HEK293 (cell line): ENCODE measurements around the gene RFNG.
A peak's percentile ranks its signal among the peaks of the same experiment; 100 is the strongest.

Source experiments
- GLI4 ChIP-seq: fragments of 450-650 bp; formaldehyde crosslinking; IDR thresholded peaks from 2 replicates; pipeline ENCODE4 v1.5.1; 2016; ENCODE audit warnings: missing biosample characterization, missing genetic modification characterization
- OSR2 ChIP-seq: fragments of 450-650 bp; formaldehyde crosslinking; IDR thresholded peaks from 2 replicates; pipeline ENCODE4 v1.5.1; 2016; ENCODE audit warnings: missing biosample characterization, missing genetic modification characterization
- PBX3 ChIP-seq: sonication (generic); formaldehyde crosslinking; IDR thresholded peaks from 2 replicates; pipeline ENCODE4 v1.8.1; 2022; ENCODE audit warnings: mild to moderate bottlenecking, moderate library complexity, missing genetic modification reagents
- RBAK ChIP-seq: fragments of 450-650 bp; formaldehyde crosslinking; IDR thresholded peaks from 2 replicates; pipeline ENCODE4 v1.5.1; 2016; ENCODE audit warnings: missing biosample characterization, missing genetic modification characterization
- REPIN1 ChIP-seq: fragments of 450-650 bp; formaldehyde crosslinking; IDR thresholded peaks from 2 replicates; pipeline ENCODE4 v1.5.1; 2017; ENCODE audit warnings: missing biosample characterization, missing genetic modification characterization, low read depth
- REST ChIP-seq: fragments of 450-650 bp; formaldehyde crosslinking; IDR thresholded peaks from 2 replicates; pipeline ENCODE4 v1.5.1; 2016; ENCODE audit warnings: missing biosample characterization, missing genetic modification characterization
- SETDB1 ChIP-seq: IDR thresholded peaks from one replicate; pipeline ENCODE4 v1.6.1; 2017; ENCODE audit warnings: mild to moderate bottlenecking, low read length, moderate library complexity, mixed read lengths; ENCODE audit not compliant: insufficient read length
- ZBTB20 ChIP-seq: fragments of 450-650 bp; formaldehyde crosslinking; IDR thresholded peaks from 2 replicates; pipeline ENCODE4 v1.5.1; 2016; ENCODE audit warnings: missing biosample characterization, missing genetic modification characterization
- ZBTB26 ChIP-seq: fragments of 450-650 bp; formaldehyde crosslinking; optimal IDR thresholded peaks from 2 replicates; pipeline ENCODE3; 2016; ENCODE audit warnings: missing biosample characterization, mild to moderate bottlenecking, missing genetic modification characterization
- ZBTB44 ChIP-seq: fragments of 450-650 bp; IDR thresholded peaks from 2 replicates; pipeline ENCODE4 v1.5.1; 2018; ENCODE audit warnings: missing biosample characterization, mild to moderate bottlenecking, missing genetic modification characterization
- ZFP3 ChIP-seq: fragments of 450-650 bp; formaldehyde crosslinking; IDR thresholded peaks from 2 replicates; pipeline ENCODE4 v1.5.1; 2016; ENCODE audit warnings: low read depth, missing biosample characterization, missing genetic modification characterization
- ZNF114 ChIP-seq: fragments of 450-650 bp; formaldehyde crosslinking; IDR thresholded peaks from 2 replicates; pipeline ENCODE4 v1.5.0; 2017; ENCODE audit warnings: missing biosample characterization, missing genetic modification characterization
- ZNF157 ChIP-seq: fragments of 450-650 bp; formaldehyde crosslinking; IDR thresholded peaks from 2 replicates; pipeline ENCODE4 v1.5.1; 2016; ENCODE audit warnings: missing biosample characterization, missing genetic modification characterization
- ZNF174 ChIP-seq: fragments of 450-650 bp; formaldehyde crosslinking; IDR thresholded peaks from 2 replicates; pipeline ENCODE4 v1.5.0; 2017; ENCODE audit warnings: missing biosample characterization, mild to moderate bottlenecking, missing genetic modification characterization
- ZNF214 ChIP-seq: fragments of 450-650 bp; formaldehyde crosslinking; IDR thresholded peaks from 2 replicates; pipeline ENCODE4 v1.5.1; 2017; ENCODE audit warnings: missing biosample characterization, mild to moderate bottlenecking, missing genetic modification characterization, borderline replicate concordance
- ZNF223 ChIP-seq: fragments of 450-650 bp; formaldehyde crosslinking; IDR thresholded peaks from 2 replicates; pipeline ENCODE4 v1.5.1; 2016; ENCODE audit warnings: missing biosample characterization, missing genetic modification characterization
- ZNF239 ChIP-seq: fragments of 450-650 bp; formaldehyde crosslinking; IDR thresholded peaks from 2 replicates; pipeline ENCODE4 v1.5.1; 2016; ENCODE audit warnings: missing biosample characterization, missing genetic modification characterization
- ZNF24 ChIP-seq: fragments of 450-650 bp; formaldehyde crosslinking; IDR thresholded peaks from 2 replicates; pipeline ENCODE4 v1.5.1; 2016; ENCODE audit warnings: missing biosample characterization, missing genetic modification characterization
- ZNF266 ChIP-seq: fragments of 450-650 bp; formaldehyde crosslinking; IDR thresholded peaks from 2 replicates; pipeline ENCODE4 v1.5.1; 2016; ENCODE audit warnings: missing biosample characterization, missing genetic modification characterization, low read depth
- ZNF423 ChIP-seq: fragments of 450-650 bp; formaldehyde crosslinking; IDR thresholded peaks from 2 replicates; pipeline ENCODE4 v1.5.1; 2016; ENCODE audit warnings: missing biosample characterization, missing genetic modification characterization
- ZNF426 ChIP-seq: fragments of 450-650 bp; formaldehyde crosslinking; IDR thresholded peaks from 2 replicates; pipeline ENCODE4 v1.5.1; 2017; ENCODE audit warnings: missing biosample characterization, missing genetic modification characterization, mild to moderate bottlenecking, inconsistent platforms, moderate library complexity
- ZNF48 ChIP-seq: fragments of 450-650 bp; formaldehyde crosslinking; IDR thresholded peaks from 2 replicates; pipeline ENCODE4 v1.5.1; 2016; ENCODE audit warnings: missing biosample characterization, missing genetic modification characterization
- ZNF513 ChIP-seq: fragments of 450-650 bp; IDR thresholded peaks from 2 replicates; pipeline ENCODE4 v1.5.1; 2018; ENCODE audit warnings: missing biosample characterization, missing genetic modification characterization
- ZNF514 ChIP-seq: fragments of 450-650 bp; formaldehyde crosslinking; IDR thresholded peaks from 2 replicates; pipeline ENCODE4 v1.5.1; 2016; ENCODE audit warnings: missing biosample characterization, missing genetic modification characterization
- ZNF558 ChIP-seq: fragments of 450-650 bp; formaldehyde crosslinking; IDR thresholded peaks from 2 replicates; pipeline ENCODE4 v1.5.1; 2016; ENCODE audit warnings: missing biosample characterization, missing genetic modification characterization
- ZNF654 ChIP-seq: fragments of 450-650 bp; formaldehyde crosslinking; IDR thresholded peaks from 2 replicates; pipeline ENCODE4 v1.5.1; 2016; ENCODE audit warnings: low read depth, missing biosample characterization, missing genetic modification characterization
- ZNF664 ChIP-seq: fragments of 450-650 bp; formaldehyde crosslinking; IDR thresholded peaks from 2 replicates; pipeline ENCODE4 v1.5.1; 2016; ENCODE audit warnings: missing biosample characterization, missing genetic modification characterization
- ZNF785 ChIP-seq: fragments of 450-650 bp; formaldehyde crosslinking; IDR thresholded peaks from 2 replicates; pipeline ENCODE4 v1.5.1; 2016; ENCODE audit warnings: missing biosample characterization, missing genetic modification characterization
- ZNF792 ChIP-seq: fragments of 450-650 bp; formaldehyde crosslinking; IDR thresholded peaks from 2 replicates; pipeline ENCODE4 v1.5.1; 2016; ENCODE audit warnings: missing biosample characterization, missing genetic modification characterization
- ZNF830 ChIP-seq: fragments of 450-650 bp; IDR thresholded peaks from 2 replicates; pipeline ENCODE4 v1.5.0; 2018; ENCODE audit warnings: missing biosample characterization, missing genetic modification characterization, low read depth, mild to moderate bottlenecking, moderate library complexity
- ZSCAN18 ChIP-seq: fragments of 450-650 bp; formaldehyde crosslinking; IDR thresholded peaks from 2 replicates; pipeline ENCODE4 v1.5.1; 2016; ENCODE audit warnings: missing biosample characterization, missing genetic modification characterization

Gene RFNG

GRCh38 chr17:82019690-82020571, 31.7 kb downstream of the RFNG start (continued):
- TF ChIP-seq ZSCAN18 (no peak), ZNF785 (no peak), ZNF239 (tag by site-specific recombination) (no peak), ZNF792 (tag by site-specific recombination) (no peak), ZNF664 (tag by site-specific recombination) (no peak), ZNF654 (tag by site-specific recombination) (peak; percentile 43), ZBTB26 (tag by site-specific recombination) (peak; percentile 15), ZBTB44 (tag by site-specific recombination) (no peak), RBAK (tag by site-specific recombination) (no peak), ZFP3 (tag by site-specific recombination) (no peak), ZNF426 (no peak), PBX3 (CRISPR knock-in tag) (no peak; the same call in 1 of the 2 replicates), ZNF558 (tag by site-specific recombination) (no peak), ZNF114 (tag by site-specific recombination) (no peak), ZNF223 (tag by site-specific recombination) (no peak), REST (tag by site-specific recombination) (no peak), OSR2 (tag by site-specific recombination) (no peak), ZNF24 (no peak), ZNF266 (no peak), ZNF830 (tag by site-specific recombination) (no peak), ZBTB20 (tag by site-specific recombination) (no peak), SETDB1 (no peak), ZNF48 (no peak), ZNF514 (tag by site-specific recombination) (no peak), ZNF513 (no peak), ZNF174 (tag by site-specific recombination) (no peak), REPIN1 (tag by site-specific recombination) (no peak), ZNF423 (no peak), ZNF157 (tag by site-specific recombination) (no peak), GLI4 (tag by site-specific recombination) (no peak), ZNF214 (tag by site-specific recombination) (no peak)
